Measurements from ENCODE around the gene ALG14. TPM values are rescaled to one million over a fixed set of nuclear protein-coding genes. Genes with fewer than 3 reads are reported as not detected.

ALG14 gene
- total RNA-seq, 1 donor from 2014 or later = 3.7 TPM

GRCh38 chr1:94988356-94988755 is 84.4 kb downstream of the ALG14 start:
- FAIRE-seq = no peak
- no peak for DNase-seq (ENCODE audit: low spot score in 2 of 2)

DNA sequence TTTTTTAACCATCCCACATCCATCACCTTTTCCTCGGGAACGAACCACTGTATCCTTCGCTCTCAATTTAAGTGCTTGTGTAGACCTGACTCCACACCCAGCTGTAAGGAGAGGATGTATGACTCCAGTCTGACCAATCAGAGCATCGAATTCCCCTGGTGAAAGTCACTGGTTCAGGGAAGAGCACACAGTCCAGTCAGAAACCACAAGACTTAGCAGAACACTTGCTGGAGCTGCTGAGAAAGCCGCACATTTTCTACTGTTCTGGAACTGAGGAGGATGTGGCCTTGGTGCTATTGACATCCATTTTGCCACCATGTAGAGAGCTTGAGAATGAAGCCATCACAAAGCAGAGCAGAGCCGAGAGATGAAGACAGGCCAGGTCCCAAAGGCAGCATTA is 86.0 kb downstream of the ALG14 start:
- no peak for FAIRE-seq

GRCh38 chr1:94983171-94983739 is 89.5 kb downstream of the ALG14 start:
- DNase-seq (ENCODE audit: low spot score in 2 of 2) (no peak), FAIRE-seq (no peak)

More for the DNA sequence above, 86.0 kb downstream of the ALG14 start:
- DNase-seq (ENCODE audit: low spot score in 2 of 2) = no peak

- FAIRE-seq = no peak
- DNase-seq (ENCODE audit: low spot score in 2 of 2) = no peak
Observed at GRCh38 chr1:94982398-94982797, 90.4 kb downstream of the ALG14 start.

- DNase-seq (ENCODE audit: low spot score in 2 of 2) (no peak), FAIRE-seq (no peak)
Observed at GRCh38 chr1:94981575-94981973, 91.2 kb downstream of the ALG14 start.

GRCh38 chr1:94980582-94981574 is 91.9 kb downstream of the ALG14 start:
- FAIRE-seq (no peak), DNase-seq (ENCODE audit: low spot score in 2 of 2) (no peak)

DNA sequence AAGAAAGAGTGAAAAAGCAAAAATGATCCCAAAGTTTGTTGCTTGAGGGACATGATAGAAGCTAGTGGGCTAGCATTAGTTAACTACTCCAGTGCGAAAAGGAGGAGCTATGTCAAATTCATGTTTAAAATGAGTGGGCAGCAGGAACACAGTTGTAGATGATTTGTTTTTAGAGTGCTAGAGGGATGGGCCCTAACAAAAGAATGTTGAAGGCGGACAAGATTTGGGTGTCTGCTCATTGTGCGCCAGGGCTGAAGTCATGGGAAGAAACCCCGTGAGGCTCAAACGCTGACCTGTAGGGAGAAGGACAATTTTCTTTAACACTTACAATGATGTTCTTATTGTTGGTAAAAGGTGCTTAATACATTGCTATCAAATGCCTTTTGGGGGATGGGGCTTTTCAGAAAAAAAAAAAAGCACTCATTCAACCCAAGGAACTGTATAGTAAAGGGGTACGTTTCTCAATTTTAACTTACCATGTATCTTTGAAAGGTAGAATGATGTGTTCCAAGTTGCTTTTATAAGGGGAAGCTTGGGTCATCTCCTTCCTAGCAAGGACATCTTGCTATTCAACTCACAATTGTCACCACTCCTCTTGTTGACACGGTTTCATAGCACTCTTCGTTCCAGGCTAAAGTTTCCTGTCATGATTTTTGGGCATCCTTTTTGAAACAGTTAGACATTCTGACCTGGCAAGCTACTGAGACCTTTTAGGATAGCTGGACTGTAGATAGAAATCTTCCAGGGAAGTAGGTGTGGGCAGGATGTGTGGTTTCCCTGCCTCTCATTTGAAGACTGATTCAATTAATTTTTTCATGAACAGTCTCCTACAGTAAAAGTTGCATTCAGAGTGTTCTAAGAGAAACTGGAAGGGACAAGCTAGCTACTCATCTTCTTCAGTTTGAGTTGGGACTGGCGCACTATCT is 92.8 kb downstream of the ALG14 start:
- DNase-seq (ENCODE audit: low spot score in 2 of 2) (no peak), FAIRE-seq (no peak)

GRCh38 chr1:94979131-94979530 is 93.6 kb downstream of the ALG14 start:
- DNase-seq (ENCODE audit: low spot score in 2 of 2) = no peak
- FAIRE-seq = no peak

- DNase-seq (ENCODE audit: low spot score in 2 of 2) = no peak
- FAIRE-seq = no peak
Observed at GRCh38 chr1:94978401-94978800, 94.3 kb downstream of the ALG14 start.

DNA sequence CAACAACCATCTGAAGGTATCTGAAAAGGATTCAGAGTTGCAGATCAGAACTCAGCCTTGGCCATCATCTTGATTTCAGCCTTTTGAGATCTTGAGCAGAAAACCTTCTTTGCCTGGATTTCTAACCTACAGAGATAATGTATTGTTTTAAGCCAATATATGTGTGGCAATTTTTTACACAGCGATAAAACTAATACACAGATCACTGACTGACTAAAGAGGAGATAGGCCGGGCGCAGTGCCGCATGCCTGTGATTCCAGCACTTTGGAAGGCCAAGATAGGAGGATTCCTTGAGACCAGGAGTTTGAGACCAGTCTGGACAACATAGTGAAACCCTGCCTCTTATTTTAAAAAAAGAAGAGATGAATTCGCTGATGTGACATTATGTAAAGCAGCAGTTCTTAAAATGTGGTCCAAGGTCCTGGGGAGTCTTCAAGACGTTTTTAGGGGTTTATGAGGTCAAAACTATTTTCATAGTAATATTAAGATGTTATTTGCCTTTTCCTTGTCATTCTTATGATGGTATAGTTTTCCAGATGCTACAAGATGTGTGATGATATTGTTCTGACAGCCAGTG is 95.7 kb downstream of the ALG14 start:
- no peak for DNase-seq (ENCODE audit: low spot score in 2 of 2)
- no peak for FAIRE-seq

GRCh38 chr1:94974824-94975223 is 97.9 kb downstream of the ALG14 start:
- FAIRE-seq (no peak), DNase-seq (ENCODE audit: low spot score in 2 of 2) (no peak)

DNA sequence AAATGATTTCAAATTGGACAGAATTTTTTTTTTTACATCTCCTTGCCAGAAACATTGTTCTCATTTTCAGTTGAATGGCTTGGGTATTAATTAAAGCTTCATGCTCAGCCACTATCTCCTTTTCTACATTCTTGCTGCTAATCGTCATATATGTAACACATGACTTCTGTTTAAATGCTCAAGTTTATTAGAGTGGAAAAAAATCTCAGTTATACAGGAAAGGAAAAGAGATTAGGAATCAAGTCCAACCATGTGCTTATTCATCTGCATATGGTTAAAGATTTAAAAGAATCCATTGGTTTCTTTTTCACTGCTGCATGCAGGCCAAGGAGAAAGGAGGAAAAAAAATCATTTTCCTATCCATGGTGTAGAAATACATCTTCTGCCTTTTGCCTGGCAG is 98.5 kb downstream of the ALG14 start:
- DNase-seq (ENCODE audit: low spot score in 2 of 2) = no peak
- no peak for FAIRE-seq

DNA sequence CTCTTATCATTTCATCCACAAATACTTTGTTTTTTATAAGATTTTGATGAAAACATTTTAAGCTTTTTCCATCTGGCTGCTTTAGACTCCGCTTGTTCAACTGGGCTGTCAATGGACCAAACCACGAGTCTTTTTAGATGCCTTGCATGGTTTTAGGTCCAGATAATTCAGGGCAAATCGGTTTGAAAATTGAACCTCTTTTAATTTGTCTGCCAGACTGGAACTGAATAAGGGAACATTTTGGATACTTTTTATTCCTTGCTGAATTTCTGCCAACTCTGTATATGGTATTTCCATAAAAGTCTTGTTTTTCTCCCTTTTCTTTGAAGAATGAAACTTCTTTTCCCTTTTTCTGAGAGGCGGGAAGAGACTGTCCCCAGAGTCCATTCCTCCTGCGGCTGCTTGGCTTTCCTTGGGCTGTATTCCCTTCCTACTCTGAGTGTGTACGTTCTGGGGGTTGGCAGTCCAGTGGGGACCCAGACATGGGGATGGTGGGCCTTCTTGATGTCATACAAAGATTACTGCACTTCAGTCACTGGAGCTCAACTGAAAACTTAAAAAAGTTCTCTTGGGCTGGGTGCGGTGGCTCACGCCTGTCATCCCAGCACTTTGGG is 99.3 kb downstream of the ALG14 start:
- no peak for FAIRE-seq

GRCh38 chr1:94971491-94971924 is 101.2 kb downstream of the ALG14 start:
- FAIRE-seq = no peak
- DNase-seq (ENCODE audit: low spot score in 2 of 2) = no peak

More for the DNA sequence above, 99.3 kb downstream of the ALG14 start:
- no peak for DNase-seq (ENCODE audit: low spot score in 2 of 2)

DNA sequence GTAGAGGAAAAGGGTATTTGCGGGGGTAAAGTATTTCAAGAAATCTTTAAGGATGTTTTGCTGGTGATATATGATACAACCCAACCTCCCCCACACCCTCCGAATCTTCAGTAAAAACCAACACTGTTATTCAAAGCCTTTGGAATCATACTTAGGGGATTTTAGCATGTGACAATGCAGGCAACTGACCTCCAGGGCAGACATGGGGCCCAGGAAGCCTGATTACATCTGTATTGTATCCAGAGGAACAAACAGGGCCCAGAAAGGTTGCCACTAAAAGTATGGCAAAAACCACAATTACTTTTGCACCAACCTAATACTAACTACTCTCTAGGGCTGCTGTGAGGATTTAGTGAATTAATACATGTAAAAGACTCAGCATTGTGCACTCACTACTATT is 102.0 kb downstream of the ALG14 start:
- DNase-seq (ENCODE audit: low spot score in 2 of 2) (no peak), FAIRE-seq (no peak)

DNA sequence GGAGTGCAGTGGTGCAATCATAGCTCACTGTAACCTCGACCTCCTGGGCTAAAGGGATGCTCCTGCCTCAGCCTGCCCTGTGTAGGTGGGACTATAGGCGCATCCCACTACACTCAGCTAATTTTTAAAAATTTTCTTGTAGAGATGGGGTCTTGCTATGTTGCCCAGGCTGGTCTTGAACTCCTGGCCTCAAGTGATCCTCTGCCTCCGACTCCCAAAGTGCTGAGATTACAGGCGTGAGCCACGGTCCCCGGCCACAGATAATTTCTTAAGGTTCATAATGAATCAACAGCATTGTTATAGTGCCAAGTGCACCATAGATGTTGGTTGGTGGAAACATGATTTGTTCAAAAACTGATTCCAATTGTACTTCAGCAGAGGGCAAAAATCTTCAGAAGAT is 103.6 kb downstream of the ALG14 start:
- DNase-seq (ENCODE audit: low spot score in 2 of 2) (no peak), FAIRE-seq (no peak)

GRCh38 chr1:94966033-94966432 is 106.7 kb downstream of the ALG14 start:
- DNase-seq (ENCODE audit: low spot score in 2 of 2) (no peak), FAIRE-seq (no peak)

DNA sequence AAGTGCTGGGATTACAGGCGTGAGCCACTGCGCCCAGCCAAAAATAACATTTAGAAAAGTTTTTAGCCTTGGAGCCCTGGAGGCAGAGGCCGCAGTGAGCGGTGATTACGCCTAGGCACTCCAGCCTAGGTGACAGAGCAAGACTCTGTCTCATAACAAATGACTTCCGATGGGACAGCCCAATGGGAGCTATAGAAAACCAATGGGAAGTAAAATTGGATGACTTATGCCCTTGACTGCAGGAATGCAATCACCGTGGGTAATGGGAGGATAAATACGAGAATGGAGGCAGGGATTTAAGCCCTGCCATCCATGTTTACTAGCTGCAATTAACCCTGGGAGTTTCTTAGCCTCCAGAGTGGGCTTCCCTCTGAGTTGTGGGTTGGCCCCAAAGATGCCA is 108.9 kb downstream of the ALG14 start:
- FAIRE-seq (no peak), DNase-seq (ENCODE audit: low spot score in 2 of 2) (no peak)

DNA sequence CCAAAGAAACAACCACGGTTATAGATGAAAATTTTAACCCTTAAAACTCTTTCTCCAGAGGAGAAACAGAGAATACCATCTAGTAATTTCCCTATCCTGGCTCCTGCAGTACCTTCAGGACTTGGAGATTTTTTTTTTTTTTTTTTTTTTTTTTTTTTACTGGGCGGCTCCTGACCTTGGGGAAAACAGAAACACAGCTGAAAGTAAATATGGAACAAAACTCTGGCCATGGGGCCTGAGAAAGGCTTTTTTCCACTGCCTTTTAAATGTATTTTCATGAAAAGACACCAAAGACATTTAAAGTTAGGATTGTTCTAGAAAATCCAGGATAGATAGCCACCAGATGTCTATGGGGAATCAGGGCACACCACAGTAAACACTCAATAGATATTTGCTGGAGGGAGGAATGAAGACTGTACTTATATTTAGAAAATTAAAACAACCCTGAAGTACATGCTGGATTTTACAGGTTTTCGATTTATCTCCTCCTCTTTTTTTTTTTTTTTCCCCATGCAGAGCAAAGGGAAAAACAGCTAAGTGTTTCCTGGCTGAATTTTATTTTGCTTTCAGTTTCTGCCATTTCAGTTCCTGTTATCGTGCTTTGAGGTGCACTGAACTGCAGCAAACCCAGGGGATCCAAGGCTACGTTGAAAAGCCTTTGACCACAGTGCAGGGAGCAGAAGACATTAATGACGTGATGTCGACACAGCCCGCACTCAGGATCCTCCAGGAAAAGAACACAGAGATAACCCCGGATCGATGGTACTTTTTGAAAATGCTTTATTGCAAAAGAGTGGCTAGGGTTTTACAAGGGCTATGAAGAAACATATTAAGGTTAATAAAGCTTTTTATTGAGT is 110.1 kb downstream of the ALG14 start:
- peak in 1 of 2 donors; percentile 9 for DNase-seq (ENCODE audit: low spot score in 2 of 2)
- FAIRE-seq = no peak
